Eye (tissue), 1 donor: Measurements from ENCODE around the gene ACSM5.
"Not testable (repeated sequence)": the region's sequence is repeated elsewhere in the genome, so short reads cannot be mapped to it uniquely, and the experiment has no call there.

Source experiments
- DNase-seq: peaks from one replicate; pipeline ENCODE4 v3.0.0-alpha.2; 2015

Gene ACSM5

DNA sequence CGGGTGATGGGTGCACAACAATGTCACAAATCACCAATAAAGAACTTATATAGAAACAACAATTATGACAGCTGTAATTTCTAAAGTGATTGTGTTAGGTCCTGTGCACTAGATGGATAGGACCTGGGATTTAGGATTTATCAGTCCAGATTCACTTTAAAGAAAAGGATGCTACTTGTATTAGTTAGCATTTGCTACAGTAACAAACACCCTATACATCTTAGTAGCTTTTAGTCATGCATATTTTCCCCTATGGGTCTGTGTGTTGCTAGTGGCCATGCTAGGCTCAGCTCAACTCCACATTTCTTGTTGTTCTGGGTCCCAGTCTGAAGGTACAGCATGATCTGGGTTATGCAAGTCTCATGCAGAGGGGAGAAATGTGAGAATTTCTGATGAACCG, 49.9 kb downstream of the ACSM5 start:
- not testable (repeated sequence) for DNase-seq

DNA sequence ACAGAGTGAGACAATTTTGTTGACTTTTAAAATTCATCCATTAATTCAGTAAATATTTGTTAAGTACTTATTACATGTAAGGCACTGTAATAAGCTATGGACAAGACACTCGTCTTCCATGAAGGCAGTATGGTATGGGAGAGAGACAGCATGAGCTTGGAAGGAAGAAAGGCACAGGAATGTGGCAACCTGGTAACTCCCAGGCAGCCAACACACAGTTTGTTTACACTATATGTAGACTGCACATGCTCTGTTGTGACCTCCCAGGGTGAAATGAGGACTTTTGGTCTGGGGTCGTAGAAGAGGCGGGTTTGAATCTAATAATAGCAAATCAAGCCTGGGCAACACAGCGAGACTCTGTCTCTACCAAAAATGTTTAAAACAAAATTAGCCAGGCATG, 51.0 kb downstream of the ACSM5 start:
- DNase-seq = not testable (repeated sequence)

DNA sequence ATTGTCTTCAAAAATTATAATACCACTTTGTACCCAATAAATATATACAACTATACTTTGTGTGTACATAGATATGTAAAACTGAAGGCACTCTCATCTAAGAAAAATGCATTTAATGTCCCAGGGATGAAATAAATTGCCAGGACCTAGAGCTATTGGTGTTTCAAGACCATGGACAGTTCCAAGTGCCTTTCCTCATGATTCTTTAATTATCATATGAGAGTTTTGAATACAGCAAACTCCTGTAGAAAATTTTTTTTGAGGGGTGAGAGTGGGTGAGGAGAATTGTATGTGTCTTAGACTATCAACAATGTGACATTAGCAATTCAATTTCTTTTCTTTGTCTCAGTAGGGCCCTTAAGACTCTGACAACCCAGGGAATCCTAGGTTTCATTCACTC, 59.6 kb downstream of the ACSM5 start:
- DNase-seq = not testable (repeated sequence)

DNA sequence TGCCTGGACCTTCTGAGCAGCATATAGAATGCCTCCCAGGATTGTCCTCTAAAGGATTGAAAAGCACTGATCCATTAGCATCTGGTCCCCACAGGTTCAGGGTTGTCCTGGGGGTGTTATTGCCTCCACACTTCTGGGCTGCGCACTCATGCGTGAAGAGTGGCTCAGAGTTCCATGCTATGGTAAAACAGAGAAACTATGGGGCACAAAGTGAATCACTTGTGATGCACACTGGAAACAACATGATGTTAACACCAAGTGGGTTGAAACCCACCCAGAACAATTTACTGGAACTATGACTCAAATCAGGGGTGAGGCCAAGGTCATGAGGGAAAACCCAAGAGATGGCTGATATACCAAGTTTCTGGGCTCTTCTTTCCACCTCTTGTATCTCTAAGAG, 60.6 kb downstream of the ACSM5 start:
- DNase-seq = not testable (repeated sequence)

DNA sequence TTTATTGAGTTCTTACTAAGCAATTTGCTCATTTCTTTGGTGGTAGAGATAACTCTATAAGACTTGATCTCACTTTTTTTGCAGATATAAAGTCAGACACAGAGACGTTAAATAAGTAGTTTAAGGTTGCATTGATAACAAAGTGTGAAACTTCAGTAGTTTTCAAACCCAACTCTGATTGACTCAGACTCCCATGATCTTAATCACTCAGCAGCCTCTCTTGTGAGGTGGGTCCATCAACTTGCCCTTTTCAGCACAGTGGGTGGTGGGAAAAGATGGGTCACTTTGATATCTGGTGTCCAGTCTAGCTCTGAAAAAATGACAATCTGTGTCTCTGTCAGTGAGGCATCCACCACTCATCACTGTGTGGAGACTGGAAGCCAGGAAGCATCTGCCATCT, 61.4 kb downstream of the ACSM5 start:
- DNase-seq = not testable (repeated sequence)

DNA sequence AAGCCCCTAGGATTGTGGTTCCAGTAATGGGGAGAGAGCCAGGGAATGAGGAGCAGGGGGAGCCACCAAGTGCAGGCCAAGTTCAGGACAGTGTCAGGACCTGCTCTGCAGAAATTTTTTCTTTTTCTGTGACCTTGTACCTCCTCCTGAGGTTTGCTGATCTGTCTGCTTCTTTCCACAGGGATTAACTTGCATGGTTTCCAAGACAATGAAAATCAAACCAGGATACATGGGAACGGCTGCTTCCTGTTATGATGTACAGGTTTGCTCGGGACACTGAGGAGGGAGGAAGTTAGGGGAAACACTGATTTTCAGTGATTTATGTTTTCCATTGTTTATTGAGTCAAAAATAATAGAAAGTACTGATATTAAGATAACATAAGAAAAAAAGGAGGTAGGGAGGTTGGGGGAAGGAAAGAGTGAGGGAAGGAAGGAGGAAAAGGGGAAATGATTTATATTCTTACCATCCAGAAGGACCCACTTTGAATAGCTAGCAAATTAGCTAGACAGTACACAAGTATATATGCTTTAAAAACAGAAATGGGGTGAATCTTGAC, 67.9 kb downstream of the ACSM5 start:
- DNase-seq = not testable (repeated sequence)

DNA sequence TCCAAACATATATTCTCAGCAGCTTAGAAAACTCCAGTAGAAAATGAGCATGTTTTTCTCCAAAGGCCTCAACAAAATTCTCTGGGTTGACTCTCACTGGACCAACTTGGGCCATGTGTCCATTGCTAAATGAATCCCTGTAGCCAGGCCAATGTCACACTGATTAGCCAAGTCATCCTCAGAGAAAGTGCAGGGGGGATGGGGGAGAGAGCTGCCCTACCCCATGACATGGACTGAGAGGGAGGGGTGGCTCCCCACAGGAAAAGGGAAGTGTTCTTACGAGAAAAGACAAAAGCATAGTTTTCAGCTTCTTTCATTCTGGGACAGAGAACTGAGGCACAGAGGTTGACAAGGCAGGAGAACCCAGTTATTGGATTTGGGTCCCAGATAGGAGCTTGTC, 74.7 kb downstream of the ACSM5 start:
- DNase-seq = not testable (repeated sequence)

DNA sequence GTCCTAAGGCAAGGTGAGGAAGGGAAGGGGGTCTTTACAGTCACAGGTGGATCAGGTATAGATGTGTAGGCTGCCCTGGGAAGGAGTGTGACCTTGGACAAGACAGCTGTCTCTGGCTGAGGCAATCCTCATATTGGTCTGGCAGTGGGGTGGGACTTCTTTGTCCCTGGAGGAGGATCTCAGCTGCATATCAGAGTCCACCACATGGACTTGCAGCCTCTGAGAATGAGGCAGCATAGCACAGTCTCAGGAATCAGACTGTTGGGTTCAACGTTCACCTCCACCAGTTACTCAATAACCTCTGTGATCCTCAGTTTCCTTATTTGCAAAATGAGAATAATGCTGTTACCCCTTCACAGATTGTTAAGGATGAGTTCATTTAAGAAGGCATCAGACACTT, 75.4 kb downstream of the ACSM5 start:
- DNase-seq = no peak

DNA sequence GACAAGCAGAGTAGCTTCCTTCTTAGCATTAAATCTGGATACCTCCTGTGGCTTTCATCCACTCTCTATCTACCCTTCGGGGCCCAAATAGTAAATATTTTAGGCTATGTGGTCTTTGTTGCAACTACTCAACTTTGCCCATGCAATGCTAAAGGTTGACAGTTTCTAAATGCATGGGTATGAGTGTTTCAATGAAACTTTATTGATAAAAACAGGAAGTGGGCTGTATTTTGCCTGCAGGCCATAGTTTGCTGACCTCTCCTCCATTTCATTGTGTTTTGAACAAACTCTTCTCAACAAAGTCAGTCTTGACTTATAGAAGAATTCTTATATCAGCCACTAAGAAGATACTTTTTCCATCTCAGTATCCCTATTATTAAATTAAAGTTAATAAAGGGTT, 76.1 kb downstream of the ACSM5 start:
- no peak for DNase-seq
